GM19035 (cell line): ENCODE data around the gene RHOB.

ENCODE experiments used
- ATAC-seq: cut with Tn5 transposase; IDR thresholded peaks from one replicate; pipeline ENCODE4 v1.9.1; 2021; ENCODE audit not compliant: unreplicated experiment

The RHOB gene

GRCh38 chr2:20436716-20437470, 10.0 kb upstream of the RHOB start:
- no peak for ATAC-seq

- no peak for ATAC-seq
Observed at GRCh38 chr2:20438334-20439192, 8.3 kb upstream of the RHOB start.

GRCh38 chr2:20439193-20439475, 7.7 kb upstream of the RHOB start:
- ATAC-seq, result no peak

GRCh38 chr2:20439503-20439902, 7.4 kb upstream of the RHOB start:
- ATAC-seq, result no peak

- no peak for ATAC-seq
Observed at GRCh38 chr2:20440001-20440560, 6.8 kb upstream of the RHOB start.

- ATAC-seq, result no peak
Observed at GRCh38 chr2:20443276-20443920, 3.5 kb upstream of the RHOB start.

- no peak for ATAC-seq
Observed at GRCh38 chr2:20444101-20444992, 2.5 kb upstream of the RHOB start.

GRCh38 chr2:20444993-20445910, 1.6 kb upstream of the RHOB start:
- ATAC-seq, result no peak

GRCh38 chr2:20446255-20446916, 488 bp upstream of the RHOB start:
- no peak for ATAC-seq

GRCh38 chr2:20447437-20448245, 767 bp downstream of the RHOB start:
- ATAC-seq, result peak; percentile 11

- ATAC-seq, result no peak
Observed at GRCh38 chr2:20448246-20448976, 1.5 kb downstream of the RHOB start.

- ATAC-seq, result no peak
Observed at GRCh38 chr2:20448977-20449306, 2.1 kb downstream of the RHOB start.

- no peak for ATAC-seq
Observed at GRCh38 chr2:20449501-20450200, 2.8 kb downstream of the RHOB start.

- ATAC-seq, result no peak
Observed at GRCh38 chr2:20450201-20450999, 3.5 kb downstream of the RHOB start.

- ATAC-seq, result no peak
Observed at GRCh38 chr2:20451000-20451290, 4.1 kb downstream of the RHOB start.

- ATAC-seq, result no peak
Observed at GRCh38 chr2:20451341-20451740, 4.5 kb downstream of the RHOB start.
